ENCODE results near the gene BLVRA. TPM values are rescaled to one million over a fixed set of nuclear protein-coding genes. Genes with fewer than 3 reads are reported as not detected.
"Not testable (repeated sequence)": the region's sequence is repeated elsewhere in the genome, so short reads cannot be mapped to it uniquely, and the experiment has no call there.

BLVRA gene
- total RNA-seq, 1 donor from 2014 or later, result 19.3 TPM

GRCh38 chr7:43815373-43815772, 56.9 kb downstream of the BLVRA start:
- no peak for TF ChIP-seq CTCF (conservative IDR thresholded peaks at IDR 0.05)
- Mint-ChIP-seq H3K9me3 (no peaks in the 10 kb centered on the region), H3K4me1 (ENCODE audit: unreplicated experiment) (peaks cover 8% of the 10 kb centered on the region), H3K27me3 (peaks cover 53% of the 10 kb centered on the region), H3K36me3 (no peaks in the 10 kb centered on the region), H3K4me3 (no peak overlapping the region), H3K27ac (no peak overlapping the region)
- DNase-seq (ENCODE audit: extremely low spot score, unreplicated experiment), result no peak

- H3K9me3 Mint-ChIP-seq; H3K4me3 Mint-ChIP-seq; H3K27ac Mint-ChIP-seq; H3K4me1 Mint-ChIP-seq (ENCODE audit: unreplicated experiment); H3K36me3 Mint-ChIP-seq; DNase-seq (ENCODE audit: extremely low spot score, unreplicated experiment): not testable (repeated sequence)
- H3K27me3 Mint-ChIP-seq, result peaks cover 53% of the 10 kb centered on the region
Measured at GRCh38 chr7:43816046-43816797, 57.7 kb downstream of the BLVRA start.

GRCh38 chr7:43823425-43823824, 64.9 kb downstream of the BLVRA start:
- not testable (repeated sequence) for H3K9me3 Mint-ChIP-seq; H3K4me3 Mint-ChIP-seq; H3K4me1 Mint-ChIP-seq (ENCODE audit: unreplicated experiment); H3K36me3 Mint-ChIP-seq; H3K27ac Mint-ChIP-seq; DNase-seq (ENCODE audit: extremely low spot score, unreplicated experiment)
- H3K27me3 Mint-ChIP-seq, result peaks cover 38% of the 10 kb centered on the region

- no peaks in the 10 kb centered on the region for H3K36me3 Mint-ChIP-seq
- no peak for DNase-seq (ENCODE audit: extremely low spot score, unreplicated experiment)
- peaks cover 40% of the 10 kb centered on the region for H3K27me3 Mint-ChIP-seq
Measured at GRCh38 chr7:43823941-43824340, 65.5 kb downstream of the BLVRA start.

GRCh38 chr7:43824513-43824912, 66.0 kb downstream of the BLVRA start:
- H3K36me3 Mint-ChIP-seq; H3K9me3 Mint-ChIP-seq; H3K4me3 Mint-ChIP-seq; H3K4me1 Mint-ChIP-seq (ENCODE audit: unreplicated experiment); DNase-seq (ENCODE audit: extremely low spot score, unreplicated experiment): not testable (repeated sequence)
- H3K27ac Mint-ChIP-seq, result peak overlapping the region; percentile 48
- peaks cover 42% of the 10 kb centered on the region for H3K27me3 Mint-ChIP-seq

More at GRCh38 chr7:43823941-43824340, 65.5 kb downstream of the BLVRA start:
- Mint-ChIP-seq H3K27ac (no peak overlapping the region), H3K4me1 (ENCODE audit: unreplicated experiment) (peaks cover 5% of the 10 kb centered on the region), H3K4me3 (no peak overlapping the region), H3K9me3 (no peaks in the 10 kb centered on the region)
- no peak for TF ChIP-seq CTCF (conservative IDR thresholded peaks at IDR 0.05)

GRCh38 chr7:43824963-43825362, 66.5 kb downstream of the BLVRA start:
- Mint-ChIP-seq H3K4me3 (no peak overlapping the region), H3K36me3 (no peaks in the 10 kb centered on the region), H3K27me3 (peaks cover 39% of the 10 kb centered on the region), H3K9me3 (no peaks in the 10 kb centered on the region), H3K27ac (peak overlapping the region; percentile 48), H3K4me1 (ENCODE audit: unreplicated experiment) (peaks cover 5% of the 10 kb centered on the region)
- DNase-seq (ENCODE audit: extremely low spot score, unreplicated experiment), result no peak
- no peak for TF ChIP-seq CTCF (conservative IDR thresholded peaks at IDR 0.05)

GRCh38 chr7:43825391-43825808, 66.9 kb downstream of the BLVRA start:
- peaks cover 5% of the 10 kb centered on the region for H3K4me1 Mint-ChIP-seq (ENCODE audit: unreplicated experiment)
- H3K27me3 Mint-ChIP-seq, result peaks cover 35% of the 10 kb centered on the region
- H3K36me3 Mint-ChIP-seq, result no peaks in the 10 kb centered on the region
- no peak for TF ChIP-seq CTCF (conservative IDR thresholded peaks at IDR 0.05)
- H3K27ac Mint-ChIP-seq, result no peak overlapping the region
- H3K9me3 Mint-ChIP-seq, result no peaks in the 10 kb centered on the region
- DNase-seq (ENCODE audit: extremely low spot score, unreplicated experiment), result no peak
- H3K4me3 Mint-ChIP-seq, result no peak overlapping the region

GRCh38 chr7:43830917-43831316, 72.4 kb downstream of the BLVRA start:
- DNase-seq (ENCODE audit: extremely low spot score, unreplicated experiment); H3K4me3 Mint-ChIP-seq; H3K27ac Mint-ChIP-seq; H3K4me1 Mint-ChIP-seq (ENCODE audit: unreplicated experiment); H3K9me3 Mint-ChIP-seq; H3K36me3 Mint-ChIP-seq: not testable (repeated sequence)
- H3K27me3 Mint-ChIP-seq, result peaks cover 24% of the 10 kb centered on the region

All from type B pancreatic cell (in vitro differentiated cells).